Upper lobe of left lung (tissue), 4 donors: ENCODE measurements around the gene UBE4B.

ENCODE experiments used
- POLR2AphosphoS5 ChIP-seq, 2 donors: sonication (generic); formaldehyde crosslinking; IDR thresholded peaks; one replicate each; pipeline ENCODE4 v1.5.1; 2017; ENCODE audit warnings: antibody characterized with exemption in 2 of 2
- TF ChIP-seq, protein P1 (sequence below), 6 experiments: fragments of 450-650 bp in 4 of 6; fragments of 200-600 bp in 2 of 6; sonication (generic) in 2 of 6; IDR thresholded peaks; one replicate each; pipeline ENCODE4 v1.5.1; 2016 to 2019; ENCODE audit warnings: antibody characterized with exemption in 6 of 6

DNA sequence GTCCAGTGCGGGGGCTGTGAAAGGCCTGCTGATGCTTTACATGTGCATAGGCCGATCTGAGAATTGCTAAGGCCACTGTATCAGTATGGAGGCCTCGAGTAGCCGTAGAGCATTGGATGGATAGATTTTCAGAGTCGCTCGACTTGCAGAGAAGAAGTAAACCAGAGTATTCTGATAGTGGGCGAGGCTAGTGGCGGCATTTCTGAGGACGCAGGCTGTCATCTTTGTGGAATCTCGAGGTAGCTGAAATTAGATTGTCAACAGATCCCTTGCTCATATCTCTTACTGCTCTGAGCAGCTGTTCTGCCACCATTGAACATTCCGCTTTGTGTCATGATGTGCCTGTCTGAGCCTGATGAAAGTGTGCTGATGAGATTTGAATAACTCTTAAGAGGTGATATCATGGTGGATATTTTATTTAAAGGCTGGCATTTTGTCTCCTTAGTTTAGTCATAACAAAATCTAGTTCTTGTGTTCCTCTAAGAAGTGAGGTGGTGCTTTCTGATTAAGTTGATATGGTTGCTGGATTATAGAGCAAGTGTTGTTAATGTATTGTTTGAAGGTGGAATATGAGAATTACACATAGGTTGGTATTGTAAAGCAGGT lies 179.2 kb downstream of the UBE4B start:
- no peak for TF ChIP-seq POLR2AphosphoS5 (IDR thresholded peaks at IDR 0.05)
- TF ChIP-seq, protein P1, sequence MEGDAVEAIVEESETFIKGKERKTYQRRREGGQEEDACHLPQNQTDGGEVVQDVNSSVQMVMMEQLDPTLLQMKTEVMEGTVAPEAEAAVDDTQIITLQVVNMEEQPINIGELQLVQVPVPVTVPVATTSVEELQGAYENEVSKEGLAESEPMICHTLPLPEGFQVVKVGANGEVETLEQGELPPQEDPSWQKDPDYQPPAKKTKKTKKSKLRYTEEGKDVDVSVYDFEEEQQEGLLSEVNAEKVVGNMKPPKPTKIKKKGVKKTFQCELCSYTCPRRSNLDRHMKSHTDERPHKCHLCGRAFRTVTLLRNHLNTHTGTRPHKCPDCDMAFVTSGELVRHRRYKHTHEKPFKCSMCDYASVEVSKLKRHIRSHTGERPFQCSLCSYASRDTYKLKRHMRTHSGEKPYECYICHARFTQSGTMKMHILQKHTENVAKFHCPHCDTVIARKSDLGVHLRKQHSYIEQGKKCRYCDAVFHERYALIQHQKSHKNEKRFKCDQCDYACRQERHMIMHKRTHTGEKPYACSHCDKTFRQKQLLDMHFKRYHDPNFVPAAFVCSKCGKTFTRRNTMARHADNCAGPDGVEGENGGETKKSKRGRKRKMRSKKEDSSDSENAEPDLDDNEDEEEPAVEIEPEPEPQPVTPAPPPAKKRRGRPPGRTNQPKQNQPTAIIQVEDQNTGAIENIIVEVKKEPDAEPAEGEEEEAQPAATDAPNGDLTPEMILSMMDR (IDR thresholded peaks at IDR 0.05) = no peak
